ENCODE data around the gene SCUBE2. TPM values are rescaled to one million over a fixed set of nuclear protein-coding genes. Genes with fewer than 3 reads are reported as not detected.
"Not testable (repeated sequence)": the region's sequence is repeated elsewhere in the genome, so short reads cannot be mapped to it uniquely, and the experiment has no call there.

The SCUBE2 gene
- total RNA-seq, 1 donor from 2014 or later: 2.9 TPM

GRCh38 chr11:8979365-8979764 is 112.0 kb downstream of the SCUBE2 start:
- DNase-seq (ENCODE audit: low spot score in 2 of 2); FAIRE-seq: not testable (repeated sequence)

- FAIRE-seq: no peak
These were observed 118.3 kb downstream of the SCUBE2 start for GRCh38 chr11:8973121-8973520.

GRCh38 chr11:8971924-8972316 is 119.5 kb downstream of the SCUBE2 start:
- FAIRE-seq (no peak), DNase-seq (ENCODE audit: low spot score in 2 of 2) (no peak)

More at GRCh38 chr11:8973121-8973520, 118.3 kb downstream of the SCUBE2 start:
- no peak for DNase-seq (ENCODE audit: low spot score in 2 of 2)

GRCh38 chr11:8971196-8971923 is 120.0 kb downstream of the SCUBE2 start:
- no peak for DNase-seq (ENCODE audit: low spot score in 2 of 2)
- no peak for FAIRE-seq

Small RNAs within 50 kb of the gene (small RNA-seq; reads per million reads assigned to genes)
- gene MIR5691: 0.10 reads per million

Other genes starting within 250 kb of the SCUBE2 start
- 22.4 TPM for gene AKIP1, start 180.4 kb downstream of the SCUBE2 start, total RNA-seq
- not detected for gene C11orf16, start 158.7 kb downstream of the SCUBE2 start, total RNA-seq
- gene ASCL3, start 148.6 kb downstream of the SCUBE2 start, total RNA-seq: not detected
- 65.2 TPM for gene TMEM9B, start 127.2 kb downstream of the SCUBE2 start, total RNA-seq
- gene NRIP3, start 87.6 kb downstream of the SCUBE2 start, total RNA-seq: 24.9 TPM
- 119 TPM for gene DENND5A, start 173.8 kb upstream of the SCUBE2 start, total RNA-seq
- gene TMEM41B, start 223.0 kb upstream of the SCUBE2 start, total RNA-seq: 69.7 TPM

Measured in frontal cortex (tissue), 4 donors.